CD14-positive monocyte (primary cell): ENCODE data around the gene CBLB. TPM values are rescaled to one million over a fixed set of nuclear protein-coding genes. Genes with fewer than 3 reads are reported as not detected.

Experiments
- DNase-seq, 3 donors: peaks; one replicate each; pipeline ENCODE4 v3.0.0-alpha.2; 2011 to 2022
- H2AFZ ChIP-seq: 2 replicates; pipeline ENCODE4 v1.6.0; 2012; ENCODE audit warnings: mild to moderate bottlenecking, low read depth, low read length, inconsistent platforms; ENCODE audit not compliant: insufficient read depth, poor library complexity, severe bottlenecking
- H3K27ac ChIP-seq, 2 donors: 1 replicate in 1 of 2; 2 replicates in 1 of 2; pipeline ENCODE4 v1.5.1; 2012 to 2013; ENCODE audit warnings: low read length in 2 of 2, control low read depth in 1 of 2, inconsistent platforms in 1 of 2, low read depth in 1 of 2, mild to moderate bottlenecking in 1 of 2
- H3K27me3 ChIP-seq, 2 donors: one replicate each; pipeline versions ENCODE4 v1.6.0 to v1.6.1; 2011 to 2013; ENCODE audit warnings: low read length in 2 of 2; ENCODE audit not compliant: control insufficient read depth in 2 of 2, insufficient read depth in 2 of 2
- H3K36me3 ChIP-seq, 2 donors: replicated peaks in 1 of 2; 1 replicate in 1 of 2; 2 replicates in 1 of 2; pipeline versions ENCODE4 v1.5.1 to v1.6.1; 2012 to 2013; ENCODE audit warnings: low read length in 2 of 2, control low read depth in 1 of 2, inconsistent platforms in 1 of 2, mild to moderate bottlenecking in 1 of 2; ENCODE audit not compliant: insufficient read depth in 2 of 2, control insufficient read depth in 1 of 2
- H3K4me1 ChIP-seq, 2 donors: 1 replicate in 1 of 2; 2 replicates in 1 of 2; pipeline versions ENCODE4 v1.5.1 to v1.6.1; 2012 to 2013; ENCODE audit warnings: low read length in 2 of 2, control low read depth in 1 of 2, inconsistent platforms in 1 of 2, mild to moderate bottlenecking in 1 of 2, moderate library complexity in 1 of 2; ENCODE audit not compliant: insufficient read depth in 2 of 2, control insufficient read depth in 1 of 2
- H3K4me2 ChIP-seq: replicated peaks from 2 replicates; pipeline ENCODE3; 2012; ENCODE audit warnings: low read length, moderate library complexity, mild to moderate bottlenecking; ENCODE audit not compliant: poor library complexity, severe bottlenecking; ENCODE audit errors: extremely low read depth
- H3K4me3 ChIP-seq, 3 experiments: fragments of 200-600 bp in 1 of 3; sonication (generic) in 1 of 3; replicated peaks in 1 of 3; 1 replicate in 2 of 3; 2 replicates in 1 of 3; pipeline ENCODE4 v1.5.1; 2011 to 2013; ENCODE audit warnings: low read length in 3 of 3, mild to moderate bottlenecking in 3 of 3, control low read depth in 2 of 3, low read depth in 2 of 3, inconsistent platforms in 1 of 3, moderate library complexity in 1 of 3
- H3K79me2 ChIP-seq: 2 replicates; pipeline ENCODE4 v1.6.0; 2012; ENCODE audit warnings: mild to moderate bottlenecking, control low read depth, inconsistent platforms, low read length, moderate library complexity; ENCODE audit not compliant: insufficient read depth
- H3K9ac ChIP-seq: 2 replicates; pipeline ENCODE4 v1.6.0; 2017; ENCODE audit warnings: low read length, mild to moderate bottlenecking; ENCODE audit not compliant: insufficient read depth, poor library complexity, severe bottlenecking
- H3K9me3 ChIP-seq, 2 donors: replicated peaks in 1 of 2; 1 replicate in 1 of 2; 2 replicates in 1 of 2; pipeline versions ENCODE4 v1.5.1 to v1.6.1; 2012 to 2013; ENCODE audit warnings: low read length in 2 of 2, control low read depth in 1 of 2; ENCODE audit not compliant: control insufficient read depth in 1 of 2, insufficient read depth in 1 of 2
- H4K20me1 ChIP-seq: 2 replicates; pipeline ENCODE4 v1.6.0; 2012; ENCODE audit warnings: mild to moderate bottlenecking, low read length, control low read depth, moderate library complexity; ENCODE audit not compliant: insufficient read depth
- H3K27ac Mint-ChIP-seq, 7 donors: one replicate each; pipeline ENCODE4 v1.8.0; 2020; ENCODE audit warnings: mild to moderate bottlenecking in 7 of 7, mixed read lengths in 7 of 7, moderate library complexity in 6 of 7, inconsistent platforms in 2 of 7
- H3K27me3 Mint-ChIP-seq, 3 donors: one replicate each; pipeline ENCODE4 v1.8.0; 2021 to 2022; ENCODE audit warnings: low read depth in 3 of 3, mild to moderate bottlenecking in 3 of 3, mixed read lengths in 3 of 3, moderate library complexity in 3 of 3, inconsistent platforms in 1 of 3
- H3K36me3 Mint-ChIP-seq, 2 donors: one replicate each; pipeline ENCODE4 v1.8.0; 2020; ENCODE audit warnings: mixed read lengths in 2 of 2, inconsistent platforms in 1 of 2, mild to moderate bottlenecking in 1 of 2
- H3K4me1 Mint-ChIP-seq: one replicate; pipeline ENCODE4 v1.8.0; 2020; ENCODE audit warnings: mild to moderate bottlenecking, mixed read lengths
- H3K4me3 Mint-ChIP-seq, 2 donors: one replicate each; pipeline ENCODE4 v1.8.0; 2020; ENCODE audit warnings: mild to moderate bottlenecking in 2 of 2, mixed read lengths in 2 of 2, moderate library complexity in 1 of 2
- H3K9me3 Mint-ChIP-seq, 7 donors: one replicate each; pipeline ENCODE4 v1.8.0; 2020 to 2022; ENCODE audit warnings: mixed read lengths in 7 of 7, mild to moderate bottlenecking in 6 of 7, moderate library complexity in 6 of 7, inconsistent platforms in 2 of 7
- CTCF ChIP-seq: fragments of 200-600 bp; IDR thresholded peaks from one replicate; pipeline ENCODE4 v1.8.0; 2022; ENCODE audit warnings: antibody characterized with exemption, mild to moderate bottlenecking
- intact Hi-C, 2 donors: fragments of 100-400 bp; cut with micrococcal nuclease; formaldehyde crosslinking; loops; one replicate each; pipeline versions ENCODE4 v1.15.0 to v1.15.1; 2023
- polyA plus RNA-seq, 3 donors: library from polyadenylated mRNA; depleted of rRNA in 1 of 3; unstranded in 2 of 3; stranded (reverse) in 1 of 3; fragments of 300-500 nt in 2 of 3; fragments of >200 nt in 1 of 3; fragmentation: Illumina TruSeq in 2 of 3; gene quantifications; 1 replicate in 2 of 3; 2 replicates in 1 of 3; pipeline ENCODE4 v1.2.3, GENCODE V29; 2012 to 2021

CBLB gene
- polyA plus RNA-seq, 3 donors: 1.6 to 8.1 (median 3.6) TPM

GRCh38 chr3:105783631-105784030, 85.2 kb downstream of the CBLB start:
- H3K4me3 Mint-ChIP-seq: no peak overlapping the region
- H3K36me3 ChIP-seq: no peaks in the 10 kb centered on the region
- H3K27ac Mint-ChIP-seq: no peak overlapping the region
- no peak overlapping the region for H3K4me2 ChIP-seq
- no peaks in the 10 kb centered on the region for H3K27me3 Mint-ChIP-seq
- no peaks in the 10 kb centered on the region for H3K79me2 ChIP-seq
- no peak overlapping the region for H3K9ac ChIP-seq
- no peaks in the 10 kb centered on the region for H3K27me3 ChIP-seq
- H3K9me3 Mint-ChIP-seq: peaks cover 0 to 1% (median 0%) of the 10 kb centered on the region in 7 donors
- H4K20me1 ChIP-seq: no peaks in the 10 kb centered on the region
- H3K4me1 Mint-ChIP-seq: no peaks in the 10 kb centered on the region
- no peaks in the 10 kb centered on the region for H3K36me3 Mint-ChIP-seq
- no peak overlapping the region for H3K27ac ChIP-seq
- H3K4me1 ChIP-seq: no peaks in the 10 kb centered on the region
- no peaks in the 10 kb centered on the region for H3K9me3 ChIP-seq
- no peak for DNase-seq
- no peak overlapping the region for H2AFZ ChIP-seq
- intact Hi-C loops: no loop called here
- H3K4me3 ChIP-seq: no peak overlapping the region
- no peak for TF ChIP-seq CTCF

DNA sequence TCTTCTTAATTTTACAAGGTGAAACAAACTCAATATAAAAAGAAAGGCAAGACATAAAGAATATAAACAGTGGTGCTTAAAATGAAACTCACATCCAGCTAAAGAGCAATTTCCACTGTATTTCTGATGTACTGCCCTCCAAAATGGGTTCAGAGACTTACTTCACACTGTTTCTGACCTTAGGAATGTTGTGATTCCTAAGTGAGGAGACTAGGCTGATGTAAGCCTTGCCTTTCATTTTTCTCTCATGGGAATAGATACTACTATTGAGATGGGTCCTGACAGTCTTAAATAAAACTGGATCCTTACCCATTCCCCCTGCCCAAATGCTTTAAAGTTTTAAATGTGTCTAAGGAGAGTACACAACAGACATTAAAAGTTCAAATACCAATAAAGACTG, 86.9 kb downstream of the CBLB start:
- no peaks in the 10 kb centered on the region for H3K9me3 ChIP-seq
- no peaks in the 10 kb centered on the region for H3K4me1 ChIP-seq
- Mint-ChIP-seq H3K4me1 (no peaks in the 10 kb centered on the region), H3K27me3 (peaks cover 0 to 2% (median 0%) of the 10 kb centered on the region in 3 donors), H3K4me3 (no peak overlapping the region), H3K27ac (no peak overlapping the region), H3K9me3 (peaks cover 0 to 1% (median 0%) of the 10 kb centered on the region in 7 donors), H3K36me3 (no peaks in the 10 kb centered on the region)
- no peaks in the 10 kb centered on the region for H4K20me1 ChIP-seq
- no peak for TF ChIP-seq CTCF
- intact Hi-C loops: no loop called here
- H3K79me2 ChIP-seq: no peaks in the 10 kb centered on the region
- no peak overlapping the region for H3K9ac ChIP-seq
- no peaks in the 10 kb centered on the region for H3K27me3 ChIP-seq
- no peak overlapping the region for H2AFZ ChIP-seq
- H3K4me2 ChIP-seq: no peak overlapping the region
- H3K36me3 ChIP-seq: no peaks in the 10 kb centered on the region
- H3K4me3 ChIP-seq: no peak overlapping the region
- H3K27ac ChIP-seq: no peak overlapping the region
- DNase-seq: no peak
